ENCODE data around the gene XYLT1.
A peak's percentile ranks its signal among the peaks of the same experiment; 100 is the strongest.

Gene XYLT1

DNA sequence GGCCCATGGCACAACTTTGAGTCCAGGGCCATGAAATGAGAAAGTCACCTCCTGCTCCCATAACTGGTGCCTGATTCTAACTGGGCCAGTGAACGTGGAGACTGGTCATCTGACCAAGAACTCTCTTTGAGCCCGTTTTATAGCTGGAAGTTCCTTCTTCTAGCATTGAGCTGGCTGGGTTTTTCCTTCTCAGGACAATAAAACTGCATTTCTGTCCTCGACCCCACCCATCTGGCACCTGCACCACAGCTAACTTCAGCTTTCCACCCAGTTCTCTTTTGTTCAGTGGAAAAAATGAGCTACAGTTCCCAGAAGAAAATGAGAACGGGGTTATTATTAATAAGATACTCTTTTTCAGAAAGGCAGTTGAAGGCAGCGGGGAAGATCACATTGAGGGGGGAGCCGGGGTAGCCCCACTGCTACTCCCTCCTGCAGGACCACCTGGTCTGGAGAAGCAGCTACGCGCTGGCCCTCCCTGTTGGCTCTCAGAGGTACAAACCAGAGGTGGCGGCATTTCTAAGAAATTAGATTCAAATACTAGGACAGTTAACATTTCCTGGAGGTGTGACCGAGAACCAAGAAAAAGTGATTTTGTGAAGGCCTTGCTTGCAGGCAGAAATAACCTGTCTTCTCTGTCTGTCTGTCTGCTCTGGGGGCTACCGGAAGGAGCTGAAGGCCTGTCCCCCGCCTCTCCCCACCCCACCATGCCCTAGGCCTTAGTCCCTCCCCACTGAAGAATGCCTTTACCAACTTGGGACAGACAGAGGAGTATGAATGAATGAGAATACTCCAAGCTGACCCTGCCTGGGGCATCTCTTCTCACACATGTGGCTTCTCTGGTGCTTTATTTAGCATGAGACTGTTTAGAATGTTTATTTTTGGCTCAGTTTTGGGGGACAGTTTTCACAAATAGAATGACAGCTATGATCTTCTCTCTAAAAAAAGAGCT, 123.9 kb downstream of the XYLT1 start:
- DNase-seq (ENCODE audit: low read depth), result no peak
- H3K4me3 ChIP-seq (ENCODE audit: low read length), result no peak overlapping the region
- TF ChIP-seq, protein P1, sequence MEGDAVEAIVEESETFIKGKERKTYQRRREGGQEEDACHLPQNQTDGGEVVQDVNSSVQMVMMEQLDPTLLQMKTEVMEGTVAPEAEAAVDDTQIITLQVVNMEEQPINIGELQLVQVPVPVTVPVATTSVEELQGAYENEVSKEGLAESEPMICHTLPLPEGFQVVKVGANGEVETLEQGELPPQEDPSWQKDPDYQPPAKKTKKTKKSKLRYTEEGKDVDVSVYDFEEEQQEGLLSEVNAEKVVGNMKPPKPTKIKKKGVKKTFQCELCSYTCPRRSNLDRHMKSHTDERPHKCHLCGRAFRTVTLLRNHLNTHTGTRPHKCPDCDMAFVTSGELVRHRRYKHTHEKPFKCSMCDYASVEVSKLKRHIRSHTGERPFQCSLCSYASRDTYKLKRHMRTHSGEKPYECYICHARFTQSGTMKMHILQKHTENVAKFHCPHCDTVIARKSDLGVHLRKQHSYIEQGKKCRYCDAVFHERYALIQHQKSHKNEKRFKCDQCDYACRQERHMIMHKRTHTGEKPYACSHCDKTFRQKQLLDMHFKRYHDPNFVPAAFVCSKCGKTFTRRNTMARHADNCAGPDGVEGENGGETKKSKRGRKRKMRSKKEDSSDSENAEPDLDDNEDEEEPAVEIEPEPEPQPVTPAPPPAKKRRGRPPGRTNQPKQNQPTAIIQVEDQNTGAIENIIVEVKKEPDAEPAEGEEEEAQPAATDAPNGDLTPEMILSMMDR (conservative IDR thresholded peaks at IDR 0.05; ENCODE audit: low read length), result no peak; the same call in 1 of the 2 replicates

GRCh38 chr16:17345043-17345442, 125.7 kb downstream of the XYLT1 start:
- TF ChIP-seq, protein P1 (conservative IDR thresholded peaks at IDR 0.05; ENCODE audit: low read length), result peak; percentile 15; the same call in 1 of the 2 replicates
- H3K4me3 ChIP-seq (ENCODE audit: low read length), result no peak overlapping the region
- DNase-seq (ENCODE audit: low read depth), result peak; percentile 91

DNA sequence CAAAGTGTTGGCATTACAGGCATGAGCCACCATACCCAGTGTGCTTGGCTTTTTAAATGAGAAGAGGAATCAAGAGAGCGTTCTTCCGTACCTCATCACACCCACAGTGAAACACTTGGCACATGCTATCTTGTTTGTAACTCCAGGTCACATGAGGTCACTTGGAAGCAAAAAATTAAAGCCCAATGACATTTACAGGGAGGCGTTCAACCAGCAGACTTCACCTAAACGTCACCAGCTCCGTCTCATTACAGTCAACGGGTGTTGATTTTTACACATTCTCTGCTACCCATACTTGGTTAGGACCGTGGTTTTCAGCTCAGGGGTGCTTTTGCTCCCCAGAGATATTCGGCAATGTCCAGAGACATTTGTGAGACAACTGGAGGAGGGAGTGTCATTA, 127.0 kb downstream of the XYLT1 start:
- TF ChIP-seq, protein P1 (conservative IDR thresholded peaks at IDR 0.05; ENCODE audit: low read length), result no peak
- no peak for DNase-seq (ENCODE audit: low read depth)
- no peak overlapping the region for H3K4me3 ChIP-seq (ENCODE audit: low read length)

- TF ChIP-seq, protein P1 (conservative IDR thresholded peaks at IDR 0.05; ENCODE audit: low read length), result no peak
- H3K4me3 ChIP-seq (ENCODE audit: low read length), result no peak overlapping the region
- no peak for DNase-seq (ENCODE audit: low read depth)
Measured at GRCh38 chr16:17343028-17343427, 127.7 kb downstream of the XYLT1 start.

- DNase-seq (ENCODE audit: low read depth), result no peak
- no peak overlapping the region for H3K4me3 ChIP-seq (ENCODE audit: low read length)
- TF ChIP-seq, protein P1 (conservative IDR thresholded peaks at IDR 0.05; ENCODE audit: low read length), result no peak
Measured at GRCh38 chr16:17342031-17342430, 128.7 kb downstream of the XYLT1 start.

- DNase-seq (ENCODE audit: low read depth), result no peak
- H3K4me3 ChIP-seq (ENCODE audit: low read length), result no peak overlapping the region
- TF ChIP-seq, protein P1 (conservative IDR thresholded peaks at IDR 0.05; ENCODE audit: low read length), result no peak
Measured at GRCh38 chr16:17340804-17341203, 130.0 kb downstream of the XYLT1 start.
